ENCODE data around the gene RPE65. TPM values are rescaled to one million over a fixed set of nuclear protein-coding genes. Genes with fewer than 3 reads are reported as not detected.

Gene RPE65
- total and polyA plus RNA-seq, 2 of the 8 experiments (the other 6 are each of a cell fraction or from before 2014, with no cell fraction given), result not detected

GRCh38 chr1:68479501-68479900 is 29.7 kb upstream of the RPE65 start (continued):
- no peak for TF ChIP-seq EGR1 (IDR thresholded peaks at IDR 0.05; ENCODE audit: borderline replicate concordance, low read depth, low read length)
- TF ChIP-seq HDAC2 (IDR thresholded peaks at IDR 0.05; ENCODE audit: borderline replicate concordance in 1 of 2, low read depth in 2 of 2, low read length in 2 of 2), result no peak
- no peak for TF ChIP-seq JUND (IDR thresholded peaks at IDR 0.05; ENCODE audit: low read length)
- no peak for TF ChIP-seq BRCA1 (IDR thresholded peaks at IDR 0.05; ENCODE audit: low read depth, low read length)
- TF ChIP-seq, protein P1, sequence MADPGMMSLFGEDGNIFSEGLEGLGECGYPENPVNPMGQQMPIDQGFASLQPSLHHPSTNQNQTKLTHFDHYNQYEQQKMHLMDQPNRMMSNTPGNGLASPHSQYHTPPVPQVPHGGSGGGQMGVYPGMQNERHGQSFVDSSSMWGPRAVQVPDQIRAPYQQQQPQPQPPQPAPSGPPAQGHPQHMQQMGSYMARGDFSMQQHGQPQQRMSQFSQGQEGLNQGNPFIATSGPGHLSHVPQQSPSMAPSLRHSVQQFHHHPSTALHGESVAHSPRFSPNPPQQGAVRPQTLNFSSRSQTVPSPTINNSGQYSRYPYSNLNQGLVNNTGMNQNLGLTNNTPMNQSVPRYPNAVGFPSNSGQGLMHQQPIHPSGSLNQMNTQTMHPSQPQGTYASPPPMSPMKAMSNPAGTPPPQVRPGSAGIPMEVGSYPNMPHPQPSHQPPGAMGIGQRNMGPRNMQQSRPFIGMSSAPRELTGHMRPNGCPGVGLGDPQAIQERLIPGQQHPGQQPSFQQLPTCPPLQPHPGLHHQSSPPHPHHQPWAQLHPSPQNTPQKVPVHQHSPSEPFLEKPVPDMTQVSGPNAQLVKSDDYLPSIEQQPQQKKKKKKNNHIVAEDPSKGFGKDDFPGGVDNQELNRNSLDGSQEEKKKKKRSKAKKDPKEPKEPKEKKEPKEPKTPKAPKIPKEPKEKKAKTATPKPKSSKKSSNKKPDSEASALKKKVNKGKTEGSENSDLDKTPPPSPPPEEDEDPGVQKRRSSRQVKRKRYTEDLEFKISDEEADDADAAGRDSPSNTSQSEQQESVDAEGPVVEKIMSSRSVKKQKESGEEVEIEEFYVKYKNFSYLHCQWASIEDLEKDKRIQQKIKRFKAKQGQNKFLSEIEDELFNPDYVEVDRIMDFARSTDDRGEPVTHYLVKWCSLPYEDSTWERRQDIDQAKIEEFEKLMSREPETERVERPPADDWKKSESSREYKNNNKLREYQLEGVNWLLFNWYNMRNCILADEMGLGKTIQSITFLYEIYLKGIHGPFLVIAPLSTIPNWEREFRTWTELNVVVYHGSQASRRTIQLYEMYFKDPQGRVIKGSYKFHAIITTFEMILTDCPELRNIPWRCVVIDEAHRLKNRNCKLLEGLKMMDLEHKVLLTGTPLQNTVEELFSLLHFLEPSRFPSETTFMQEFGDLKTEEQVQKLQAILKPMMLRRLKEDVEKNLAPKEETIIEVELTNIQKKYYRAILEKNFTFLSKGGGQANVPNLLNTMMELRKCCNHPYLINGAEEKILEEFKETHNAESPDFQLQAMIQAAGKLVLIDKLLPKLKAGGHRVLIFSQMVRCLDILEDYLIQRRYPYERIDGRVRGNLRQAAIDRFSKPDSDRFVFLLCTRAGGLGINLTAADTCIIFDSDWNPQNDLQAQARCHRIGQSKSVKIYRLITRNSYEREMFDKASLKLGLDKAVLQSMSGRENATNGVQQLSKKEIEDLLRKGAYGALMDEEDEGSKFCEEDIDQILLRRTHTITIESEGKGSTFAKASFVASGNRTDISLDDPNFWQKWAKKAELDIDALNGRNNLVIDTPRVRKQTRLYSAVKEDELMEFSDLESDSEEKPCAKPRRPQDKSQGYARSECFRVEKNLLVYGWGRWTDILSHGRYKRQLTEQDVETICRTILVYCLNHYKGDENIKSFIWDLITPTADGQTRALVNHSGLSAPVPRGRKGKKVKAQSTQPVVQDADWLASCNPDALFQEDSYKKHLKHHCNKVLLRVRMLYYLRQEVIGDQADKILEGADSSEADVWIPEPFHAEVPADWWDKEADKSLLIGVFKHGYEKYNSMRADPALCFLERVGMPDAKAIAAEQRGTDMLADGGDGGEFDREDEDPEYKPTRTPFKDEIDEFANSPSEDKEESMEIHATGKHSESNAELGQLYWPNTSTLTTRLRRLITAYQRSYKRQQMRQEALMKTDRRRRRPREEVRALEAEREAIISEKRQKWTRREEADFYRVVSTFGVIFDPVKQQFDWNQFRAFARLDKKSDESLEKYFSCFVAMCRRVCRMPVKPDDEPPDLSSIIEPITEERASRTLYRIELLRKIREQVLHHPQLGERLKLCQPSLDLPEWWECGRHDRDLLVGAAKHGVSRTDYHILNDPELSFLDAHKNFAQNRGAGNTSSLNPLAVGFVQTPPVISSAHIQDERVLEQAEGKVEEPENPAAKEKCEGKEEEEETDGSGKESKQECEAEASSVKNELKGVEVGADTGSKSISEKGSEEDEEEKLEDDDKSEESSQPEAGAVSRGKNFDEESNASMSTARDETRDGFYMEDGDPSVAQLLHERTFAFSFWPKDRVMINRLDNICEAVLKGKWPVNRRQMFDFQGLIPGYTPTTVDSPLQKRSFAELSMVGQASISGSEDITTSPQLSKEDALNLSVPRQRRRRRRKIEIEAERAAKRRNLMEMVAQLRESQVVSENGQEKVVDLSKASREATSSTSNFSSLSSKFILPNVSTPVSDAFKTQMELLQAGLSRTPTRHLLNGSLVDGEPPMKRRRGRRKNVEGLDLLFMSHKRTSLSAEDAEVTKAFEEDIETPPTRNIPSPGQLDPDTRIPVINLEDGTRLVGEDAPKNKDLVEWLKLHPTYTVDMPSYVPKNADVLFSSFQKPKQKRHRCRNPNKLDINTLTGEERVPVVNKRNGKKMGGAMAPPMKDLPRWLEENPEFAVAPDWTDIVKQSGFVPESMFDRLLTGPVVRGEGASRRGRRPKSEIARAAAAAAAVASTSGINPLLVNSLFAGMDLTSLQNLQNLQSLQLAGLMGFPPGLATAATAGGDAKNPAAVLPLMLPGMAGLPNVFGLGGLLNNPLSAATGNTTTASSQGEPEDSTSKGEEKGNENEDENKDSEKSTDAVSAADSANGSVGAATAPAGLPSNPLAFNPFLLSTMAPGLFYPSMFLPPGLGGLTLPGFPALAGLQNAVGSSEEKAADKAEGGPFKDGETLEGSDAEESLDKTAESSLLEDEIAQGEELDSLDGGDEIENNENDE (IDR thresholded peaks at IDR 0.05; ENCODE audit: insufficient replicate concordance, low read length), result no peak
- TF ChIP-seq EP300 (IDR thresholded peaks at IDR 0.05; ENCODE audit: borderline replicate concordance in 1 of 2, low read depth in 2 of 2, low read length in 2 of 2), result no peak
- no peak for TF ChIP-seq SIX5 (IDR thresholded peaks at IDR 0.05; ENCODE audit: low read depth, low read length)

All from H1 (cell line).